ENCODE data around the gene DHRS13.
A peak's percentile ranks its signal among the peaks of the same experiment; 100 is the strongest.

The DHRS13 gene

GRCh38 chr17:28902819-28903545, at the start of gene DHRS13:
DHRS13 (minus strand) TSS chr17:28903079; CDS start chr17:28902944, 135 bp downstream.
- DNase-seq (ENCODE audit: low spot score): peak; percentile 70

- DNase-seq (ENCODE audit: low spot score): peak; percentile 100
Observed at GRCh38 chr17:28951991-28952975, 49.4 kb upstream of the DHRS13 start.

DNA sequence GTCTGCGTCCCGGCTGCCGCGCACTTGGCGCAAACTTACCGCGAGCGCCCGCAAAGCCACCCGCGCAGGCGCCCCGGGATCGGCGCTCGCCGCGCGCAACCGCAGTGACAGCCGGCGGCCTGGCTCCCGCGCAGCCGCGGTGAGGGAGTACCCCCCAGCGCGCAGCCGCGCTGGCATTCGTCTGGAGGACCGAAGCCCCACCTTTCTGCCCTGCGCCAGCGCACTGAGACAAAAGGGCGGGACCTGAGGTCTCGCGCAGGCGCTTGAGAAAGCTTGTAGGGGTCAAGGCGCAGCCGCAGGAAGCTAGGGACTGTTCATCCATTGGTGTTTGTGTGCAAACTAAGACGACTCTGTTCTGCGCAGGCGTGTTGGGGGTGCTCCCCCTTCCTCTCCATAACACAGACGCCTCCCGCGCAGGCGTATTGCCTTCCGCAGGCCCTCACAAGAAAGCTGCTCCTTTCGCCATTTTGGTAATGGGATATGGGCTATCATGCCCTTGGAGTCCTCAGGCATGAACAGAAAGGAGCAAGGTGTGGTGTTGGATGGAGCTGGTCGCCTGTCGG, 48.6 kb upstream of the DHRS13 start, which contains the start of gene PHF12:
TSS of gene PHF12 (minus strand) at position 91 of the 563 bp plus-strand sequence. CDS start 558 bp downstream, outside the sequence.
- DNase-seq (ENCODE audit: low spot score): peak; percentile 100

GRCh38 chr17:28950752-28951427, 48.0 kb upstream of the DHRS13 start:
- DNase-seq (ENCODE audit: low spot score): peak; percentile 42

- peak; percentile 55 for DNase-seq (ENCODE audit: low spot score)
Observed at GRCh38 chr17:28950017-28950751, 47.3 kb upstream of the DHRS13 start.

GRCh38 chr17:28949185-28950016, 46.5 kb upstream of the DHRS13 start:
- DNase-seq (ENCODE audit: low spot score): peak; percentile 69

DNA sequence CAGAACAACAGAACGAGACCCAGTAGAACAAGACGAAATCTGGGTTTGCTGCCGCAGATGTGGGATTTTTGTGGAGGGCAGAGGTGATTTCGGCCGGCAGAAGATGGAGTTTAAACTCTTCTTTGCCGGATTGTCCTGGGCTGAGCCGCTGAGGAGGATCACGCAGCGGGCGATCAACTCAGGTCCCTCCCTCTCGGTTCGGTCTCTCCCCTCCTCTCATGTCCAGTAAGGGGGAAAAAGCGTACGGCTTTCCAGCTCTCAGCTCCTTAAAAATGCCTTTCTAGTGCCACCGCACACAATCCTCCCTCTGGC, 46.0 kb upstream of the DHRS13 start:
- no peak for DNase-seq (ENCODE audit: low spot score)

DNA sequence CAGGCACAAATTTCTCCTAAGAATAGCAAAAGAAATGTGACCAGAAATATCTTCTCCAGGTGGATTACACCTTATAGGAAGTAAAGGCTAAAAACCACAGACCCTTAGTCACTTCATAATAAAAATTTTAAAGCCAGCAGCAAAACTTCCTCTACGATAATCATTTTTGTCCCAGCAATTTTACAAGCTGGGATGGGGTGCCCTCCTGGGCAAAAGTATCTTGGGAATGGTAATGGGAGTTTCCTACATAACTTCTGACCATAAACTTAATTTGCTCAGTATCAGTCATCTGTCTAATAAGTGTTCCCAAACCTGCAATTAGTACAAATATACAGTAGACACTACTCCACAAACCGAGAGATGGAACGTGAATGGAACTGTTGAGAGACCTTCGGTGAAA, 45.5 kb upstream of the DHRS13 start:
- no peak for DNase-seq (ENCODE audit: low spot score)

DNA sequence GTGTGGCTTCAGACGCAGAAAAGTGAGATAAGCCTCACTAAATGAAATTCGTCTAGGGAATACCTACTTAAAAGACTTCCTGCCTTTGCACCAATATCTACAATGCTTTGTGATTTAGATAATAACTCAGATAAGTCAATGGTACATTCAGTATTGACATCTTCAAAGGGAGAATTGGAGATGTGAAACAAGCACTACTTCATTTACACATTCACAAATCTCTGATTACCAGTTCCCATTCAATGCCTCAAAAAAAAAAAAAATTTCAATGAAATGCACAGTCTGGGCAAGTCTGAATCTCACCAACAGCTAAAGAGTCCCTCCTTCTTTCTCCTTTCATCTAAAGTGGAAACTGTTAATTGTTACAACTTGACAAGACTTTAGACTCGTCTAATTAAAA, 44.8 kb upstream of the DHRS13 start:
- DNase-seq (ENCODE audit: low spot score): no peak

- DNase-seq (ENCODE audit: low spot score): no peak
Observed at GRCh38 chr17:28946239-28946638, 43.4 kb upstream of the DHRS13 start.

DNA sequence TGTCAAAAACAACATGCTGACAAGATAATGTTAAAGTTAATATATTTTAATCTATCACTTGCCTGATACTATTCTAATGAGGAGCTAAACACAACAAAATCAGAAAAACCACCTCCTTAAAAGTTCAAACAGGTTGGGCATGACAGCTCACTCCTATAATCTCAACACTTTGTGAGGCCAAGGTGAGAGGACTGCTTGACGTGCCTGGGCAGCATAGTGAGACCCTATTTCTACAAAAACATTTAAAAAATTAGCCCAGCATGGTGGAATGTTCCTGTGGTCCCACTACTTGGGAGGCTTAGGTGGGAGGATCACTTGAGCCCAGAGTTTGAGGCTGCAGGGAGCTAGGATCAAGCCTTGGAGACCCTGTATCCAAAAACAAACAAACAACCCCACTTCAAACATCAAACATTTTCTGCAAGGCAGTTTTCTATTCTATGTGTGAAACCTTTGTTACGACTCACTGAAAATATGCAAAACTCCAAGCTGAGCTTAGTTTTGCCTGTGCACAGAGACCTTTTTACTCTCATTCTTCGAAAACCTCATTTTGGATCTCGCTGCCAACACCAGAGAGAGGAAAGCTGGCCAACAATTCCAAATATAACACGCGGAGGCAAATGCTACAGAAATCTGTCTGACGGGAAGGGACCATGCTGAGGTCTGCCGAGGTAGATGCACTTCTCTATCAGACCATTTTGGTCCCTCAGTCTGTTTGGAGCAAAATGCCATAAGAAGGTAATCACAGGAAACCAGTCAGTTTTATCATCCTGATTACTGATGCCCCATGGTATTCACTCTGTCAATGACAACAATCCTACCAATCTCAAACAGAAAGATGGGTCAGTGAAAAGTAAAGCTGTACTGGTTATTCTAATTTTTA, 42.2 kb upstream of the DHRS13 start:
- peak; percentile 35 for DNase-seq (ENCODE audit: low spot score)

- DNase-seq (ENCODE audit: low spot score): no peak
Observed at GRCh38 chr17:28944343-28944742, 41.5 kb upstream of the DHRS13 start.

DNA sequence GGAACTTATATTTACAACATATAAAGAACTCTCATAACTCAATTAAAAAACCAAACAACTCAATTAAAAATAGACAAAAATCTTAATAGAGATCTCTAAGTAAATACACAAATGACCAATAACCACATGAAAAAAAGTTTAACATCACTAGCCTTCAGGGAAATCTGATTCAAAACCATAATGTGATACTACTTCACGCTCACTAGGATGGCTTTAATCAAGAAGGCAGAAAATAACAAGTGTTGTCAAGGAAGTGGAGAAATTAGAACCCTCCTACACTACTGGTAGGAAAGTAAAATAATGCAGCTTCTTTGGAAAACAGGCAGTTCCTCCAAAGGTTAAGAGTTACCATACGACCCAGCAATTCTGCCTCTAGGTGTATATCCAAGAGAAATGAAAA, 40.0 kb upstream of the DHRS13 start:
- DNase-seq (ENCODE audit: low spot score): no peak

GRCh38 chr17:28941251-28941650, 38.4 kb upstream of the DHRS13 start:
- no peak for DNase-seq (ENCODE audit: low spot score)

DNA sequence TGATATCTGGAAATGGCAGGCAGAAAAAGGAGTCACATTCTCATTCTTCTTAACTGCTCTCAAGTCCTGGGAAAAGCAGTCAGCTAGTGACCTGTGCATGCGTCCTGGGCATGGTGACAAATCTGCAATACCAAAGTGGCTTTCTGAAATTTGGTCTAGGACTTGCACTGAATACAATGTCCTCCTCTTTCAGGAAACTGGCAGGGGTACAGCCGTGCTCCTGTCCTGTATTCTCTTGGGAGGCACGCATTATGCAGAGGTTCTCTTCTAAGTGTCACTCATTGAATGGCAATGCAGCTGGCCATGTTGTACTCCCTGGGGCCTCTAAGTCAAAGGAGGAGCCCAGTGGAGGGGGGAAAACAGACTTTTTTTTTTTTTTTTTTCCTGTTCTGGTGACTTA, 37.8 kb upstream of the DHRS13 start:
- DNase-seq (ENCODE audit: low spot score): peak; percentile 69

DNA sequence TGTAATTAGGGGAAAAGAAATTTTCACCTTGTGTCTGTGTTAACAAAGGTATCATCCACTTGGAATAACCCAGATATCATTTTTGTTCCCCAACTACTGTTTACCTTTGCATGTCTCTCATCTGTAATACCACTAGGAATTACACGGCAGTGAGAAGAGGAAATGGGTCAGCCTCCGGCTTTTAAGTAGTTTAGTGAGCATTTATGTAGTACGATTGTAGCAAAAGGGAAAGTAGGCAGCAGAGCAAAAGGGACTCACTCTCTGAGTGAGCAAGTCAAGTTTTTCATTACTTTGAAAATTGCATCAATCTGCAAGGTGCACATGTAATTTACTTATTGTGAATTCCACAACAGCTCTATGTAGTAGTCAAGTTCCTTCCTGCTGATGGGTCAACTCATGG, 37.3 kb upstream of the DHRS13 start:
- no peak for DNase-seq (ENCODE audit: low spot score)

DNA sequence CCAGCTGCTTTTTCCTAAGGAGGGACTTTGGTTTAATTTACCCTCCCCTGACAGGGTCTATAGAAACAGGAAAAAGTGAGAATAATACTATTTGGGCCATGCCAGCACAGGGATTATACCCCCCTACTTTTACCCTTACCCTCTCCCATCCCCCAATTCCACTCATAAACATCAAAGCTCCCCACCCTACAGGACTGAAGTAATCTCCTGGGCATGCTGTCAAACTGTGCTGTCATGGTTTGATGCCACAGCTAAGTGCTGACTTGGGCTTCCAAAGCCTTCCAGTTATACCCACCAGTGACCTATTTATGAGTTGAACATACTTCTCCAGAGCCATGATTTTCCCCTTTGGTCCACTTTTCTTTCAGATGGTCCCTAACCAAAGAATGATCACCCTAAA, 35.7 kb upstream of the DHRS13 start:
- DNase-seq (ENCODE audit: low spot score): peak; percentile 80

DNA sequence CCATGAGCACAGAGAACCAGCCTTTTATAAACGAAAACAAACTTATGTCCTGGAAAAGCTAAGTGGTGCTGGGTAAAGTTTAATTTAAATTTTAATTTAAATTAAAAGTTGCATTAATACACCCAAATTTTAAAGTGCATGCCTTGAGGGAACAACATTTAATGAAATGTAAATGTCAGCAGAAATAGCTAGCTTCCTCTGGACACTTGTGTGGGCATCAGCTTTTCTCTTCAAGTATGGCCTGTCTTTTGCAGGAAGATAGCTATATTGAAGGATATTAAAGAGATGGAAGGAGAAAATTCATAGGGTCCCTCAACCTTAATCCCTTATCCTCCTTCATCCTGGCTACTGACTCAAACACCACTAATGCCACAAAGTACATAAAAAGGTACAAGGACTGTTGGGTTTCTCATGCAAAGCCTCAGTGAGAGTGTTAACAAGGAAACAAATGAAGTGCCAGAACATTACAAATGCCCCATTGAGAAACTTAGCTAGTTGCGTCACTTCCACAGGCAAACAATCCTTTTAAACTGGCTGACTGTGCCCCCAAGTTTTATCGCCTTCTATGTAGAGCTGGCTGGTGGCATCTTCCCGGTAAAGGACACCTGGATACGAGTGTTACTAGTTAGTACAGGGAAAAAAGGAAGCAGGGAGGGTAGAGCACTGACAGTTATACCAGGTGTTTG, 34.3 kb upstream of the DHRS13 start:
- peak; percentile 98 for DNase-seq (ENCODE audit: low spot score)

Measured in pons (tissue), 1 donor.